H1 (cell line): ENCODE data around the gene OR2V1.
"Not testable (repeated sequence)": the region's sequence is repeated elsewhere in the genome, so short reads cannot be mapped to it uniquely, and the experiment has no call there.

Experiments used
- SP2 ChIP-seq: IDR thresholded peaks from 2 replicates; pipeline ENCODE4 v1.6.1; 2012; ENCODE audit warnings: mild to moderate bottlenecking, low read length, inconsistent platforms
- TF ChIP-seq, protein P1 (sequence below): IDR thresholded peaks from 2 replicates; pipeline ENCODE4 v1.6.1; 2012; ENCODE audit warnings: low read length, inconsistent platforms

DNA sequence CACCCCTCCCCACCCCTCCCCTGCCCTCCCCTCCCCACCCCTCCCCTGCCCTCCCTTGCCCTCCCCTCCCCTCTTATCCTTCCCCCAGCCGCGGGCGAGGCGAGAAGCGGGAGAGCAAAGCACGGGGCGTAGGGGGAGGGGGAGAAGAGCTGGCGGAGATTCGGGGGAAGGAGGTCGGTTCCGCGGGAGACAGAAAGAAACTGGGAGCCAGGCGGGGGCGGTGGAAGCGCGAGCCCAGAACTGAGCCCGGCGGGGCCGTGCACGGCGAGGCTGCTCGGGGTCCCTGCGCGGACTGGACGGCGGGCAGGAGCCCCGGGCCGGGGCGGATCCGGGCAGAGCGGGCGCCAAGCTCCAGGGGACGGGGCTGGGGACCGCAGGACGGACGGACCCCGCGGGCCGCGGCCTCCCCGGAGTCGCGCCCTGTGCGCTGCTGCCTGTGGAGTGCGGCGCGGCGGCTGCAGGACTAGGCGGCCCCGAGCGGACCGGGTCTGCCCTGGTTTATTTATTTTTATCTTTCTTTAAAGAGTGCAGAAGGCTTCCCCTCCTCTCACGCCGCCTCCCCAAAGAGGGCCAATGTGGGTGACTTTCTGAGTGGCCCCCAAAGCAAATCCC, 29.8 kb downstream of the OR2V1 start:
- TF ChIP-seq, protein P1, sequence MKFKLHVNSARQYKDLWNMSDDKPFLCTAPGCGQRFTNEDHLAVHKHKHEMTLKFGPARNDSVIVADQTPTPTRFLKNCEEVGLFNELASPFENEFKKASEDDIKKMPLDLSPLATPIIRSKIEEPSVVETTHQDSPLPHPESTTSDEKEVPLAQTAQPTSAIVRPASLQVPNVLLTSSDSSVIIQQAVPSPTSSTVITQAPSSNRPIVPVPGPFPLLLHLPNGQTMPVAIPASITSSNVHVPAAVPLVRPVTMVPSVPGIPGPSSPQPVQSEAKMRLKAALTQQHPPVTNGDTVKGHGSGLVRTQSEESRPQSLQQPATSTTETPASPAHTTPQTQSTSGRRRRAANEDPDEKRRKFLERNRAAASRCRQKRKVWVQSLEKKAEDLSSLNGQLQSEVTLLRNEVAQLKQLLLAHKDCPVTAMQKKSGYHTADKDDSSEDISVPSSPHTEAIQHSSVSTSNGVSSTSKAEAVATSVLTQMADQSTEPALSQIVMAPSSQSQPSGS = not testable (repeated sequence)
- not testable (repeated sequence) for TF ChIP-seq SP2
